NCI-H2107 (cell line): ENCODE results near the gene NDUFS2.

Experiments used
- DNase-seq: peaks from one replicate; lab custom pipeline; 2025; lab: John Stamatoyannopoulos, UW

NDUFS2 gene

DNA sequence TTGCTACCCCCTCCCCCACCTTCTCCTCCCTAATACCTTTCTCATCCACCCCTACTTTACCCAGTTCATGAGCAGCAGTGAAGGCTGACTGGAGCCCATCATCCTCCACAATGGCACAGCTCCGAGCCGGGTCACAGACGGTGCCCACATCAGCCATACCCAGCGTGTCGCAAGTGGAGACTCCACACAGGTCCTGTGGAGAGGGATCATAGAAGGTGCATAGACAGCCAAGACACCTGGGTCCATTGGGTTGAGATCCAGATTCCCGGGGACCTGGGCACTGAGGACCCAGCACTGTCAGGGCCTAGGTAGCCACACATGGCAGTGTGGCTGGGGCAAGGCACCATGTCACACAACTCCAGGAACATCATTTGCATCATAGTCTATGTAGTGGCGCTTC lies 6.1 kb upstream of the NDUFS2 start:
- DNase-seq, result no peak

DNA sequence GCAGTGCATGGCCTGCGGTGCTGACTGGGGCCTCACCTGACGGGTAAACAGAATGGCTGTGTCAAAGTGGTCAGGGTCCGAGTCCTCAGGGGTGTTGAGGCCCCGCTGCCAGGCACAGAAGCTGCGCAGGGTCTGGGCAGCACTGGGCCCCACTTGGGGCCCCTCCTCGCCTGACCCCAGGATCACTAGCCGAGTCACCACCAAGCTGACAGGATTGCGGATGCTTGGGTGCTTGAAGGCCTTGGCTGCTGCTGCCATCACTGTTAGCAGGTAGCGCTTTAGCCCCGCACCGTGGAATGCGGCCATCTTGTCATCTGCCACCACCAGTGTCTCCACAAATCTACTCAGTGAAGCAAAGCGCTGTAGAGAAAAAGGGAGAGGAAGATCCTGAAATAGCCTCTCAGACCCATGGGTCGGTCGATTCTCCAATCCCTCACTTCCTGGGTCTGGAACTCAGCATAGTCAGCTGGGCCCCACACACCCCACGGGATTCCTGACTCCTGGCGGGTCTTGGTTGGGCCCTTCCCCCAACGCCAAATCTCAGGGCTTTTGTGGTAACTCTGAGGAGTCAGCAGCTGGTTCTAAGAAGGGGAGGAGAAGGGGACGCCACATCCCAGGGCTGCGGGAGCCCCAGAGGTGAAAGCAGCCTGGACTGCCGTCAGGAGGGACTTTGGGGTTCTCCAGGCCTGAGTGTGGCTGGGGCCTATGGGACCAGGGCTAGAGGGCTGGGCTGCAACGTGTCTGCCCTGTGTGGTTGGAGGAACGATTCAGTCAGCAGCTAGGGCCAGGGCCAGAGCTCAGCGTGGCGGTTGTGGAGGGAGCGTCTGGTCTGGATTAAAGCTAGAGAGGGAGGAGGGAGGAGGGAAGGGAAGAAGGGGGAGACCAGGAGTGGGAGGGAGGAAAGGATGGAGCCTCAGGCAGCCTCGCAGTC lies 5.4 kb upstream of the NDUFS2 start:
- no peak for DNase-seq

DNA sequence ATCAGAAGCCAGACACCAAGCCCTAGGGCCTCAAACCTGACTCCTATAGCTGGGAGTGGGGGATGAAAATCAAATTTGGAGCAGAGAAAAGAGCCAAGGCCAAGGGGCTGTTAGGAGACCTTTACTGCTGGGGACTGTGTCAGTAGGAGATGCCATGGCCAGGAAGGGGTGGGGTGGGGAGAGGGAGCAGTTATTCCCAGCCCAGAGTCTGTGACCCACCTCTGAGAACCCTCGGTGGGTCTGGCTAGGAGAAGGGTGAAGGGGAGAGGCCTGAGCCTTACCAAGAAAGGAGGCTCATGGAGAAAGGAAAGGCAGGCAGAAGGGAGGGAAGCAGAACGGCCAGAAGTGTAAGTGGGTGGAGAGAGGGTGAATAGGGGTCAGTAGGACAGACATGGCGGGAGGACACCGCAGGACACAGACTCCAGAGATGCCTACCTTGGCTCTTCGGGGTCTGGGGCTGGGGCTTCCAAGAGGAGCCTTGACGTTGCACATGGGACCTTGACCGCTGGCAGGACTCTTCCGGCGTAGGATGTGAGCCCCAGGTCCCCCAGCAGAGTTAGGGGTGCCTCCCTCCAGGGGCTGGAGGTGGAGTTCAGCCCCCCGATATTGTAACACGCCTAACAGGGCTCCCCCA lies 4.5 kb upstream of the NDUFS2 start:
- no peak for DNase-seq

DNA sequence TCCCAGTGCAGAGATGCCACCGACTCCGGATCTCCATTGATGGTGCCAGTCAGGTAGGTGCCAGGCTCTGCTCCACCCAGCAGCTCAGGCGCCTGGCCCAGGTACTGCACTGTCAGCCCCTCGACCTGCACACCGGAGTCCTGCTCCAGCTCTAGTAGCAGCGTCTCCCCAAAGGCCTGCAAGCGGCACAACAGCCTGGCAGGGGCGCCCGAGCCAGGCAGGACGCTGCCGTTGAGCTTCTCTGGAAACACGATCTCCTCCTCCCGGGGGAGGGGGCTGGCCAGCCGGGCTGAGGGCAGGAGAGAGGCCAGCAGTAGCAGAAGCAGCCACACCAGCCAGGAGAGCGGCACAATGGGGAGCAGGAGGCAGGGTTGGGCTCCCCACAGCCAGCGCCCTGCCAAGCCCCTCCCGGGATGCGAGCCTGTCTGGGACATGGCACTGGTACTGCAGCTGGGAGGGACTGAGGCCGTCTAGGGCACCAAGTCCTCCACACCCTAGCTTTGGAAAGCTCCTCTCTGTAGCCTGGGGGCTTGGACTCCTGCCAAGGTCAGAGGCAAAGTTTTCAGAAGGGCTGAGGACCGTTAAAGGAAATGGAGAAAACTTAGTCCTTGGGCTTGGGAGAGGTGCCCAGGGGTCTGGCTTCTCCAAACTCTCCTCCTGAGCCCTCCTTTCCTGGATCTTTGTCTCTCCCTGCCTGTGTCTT lies 3.8 kb upstream of the NDUFS2 start:
- DNase-seq, result no peak

DNA sequence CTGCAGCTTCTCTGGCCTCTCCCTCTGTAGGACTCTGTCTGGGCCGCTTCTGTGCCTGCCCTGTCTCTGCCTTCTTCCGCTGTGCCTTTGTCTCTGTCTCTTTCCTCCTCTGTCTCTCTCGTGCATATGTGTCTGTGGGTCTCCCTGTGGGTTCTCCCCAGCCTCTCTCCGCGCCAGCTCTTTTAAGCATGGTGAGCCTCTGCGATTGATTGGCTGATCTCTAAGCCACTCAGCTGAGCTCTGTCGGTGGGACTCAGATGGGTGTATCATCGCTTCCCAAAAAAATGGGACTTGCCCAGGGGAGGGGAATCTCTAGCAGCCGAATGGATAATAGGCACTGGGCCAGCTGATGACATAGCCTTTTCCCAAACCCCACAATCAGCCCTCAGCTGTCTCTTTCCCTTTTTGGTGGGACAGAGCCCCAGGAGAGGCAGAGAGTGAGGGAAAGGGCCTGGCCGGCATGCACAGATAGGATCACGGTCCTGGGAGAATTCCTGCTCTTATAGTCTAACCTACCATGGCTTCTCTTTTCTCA lies 3.2 kb upstream of the NDUFS2 start, which contains the start of gene ADAMTS4:
Gene ADAMTS4, minus strand, starts transcription at position 158 of the 535 bp plus-strand sequence. CDS start 427 bp downstream, outside the sequence.
- DNase-seq, result no peak

DNA sequence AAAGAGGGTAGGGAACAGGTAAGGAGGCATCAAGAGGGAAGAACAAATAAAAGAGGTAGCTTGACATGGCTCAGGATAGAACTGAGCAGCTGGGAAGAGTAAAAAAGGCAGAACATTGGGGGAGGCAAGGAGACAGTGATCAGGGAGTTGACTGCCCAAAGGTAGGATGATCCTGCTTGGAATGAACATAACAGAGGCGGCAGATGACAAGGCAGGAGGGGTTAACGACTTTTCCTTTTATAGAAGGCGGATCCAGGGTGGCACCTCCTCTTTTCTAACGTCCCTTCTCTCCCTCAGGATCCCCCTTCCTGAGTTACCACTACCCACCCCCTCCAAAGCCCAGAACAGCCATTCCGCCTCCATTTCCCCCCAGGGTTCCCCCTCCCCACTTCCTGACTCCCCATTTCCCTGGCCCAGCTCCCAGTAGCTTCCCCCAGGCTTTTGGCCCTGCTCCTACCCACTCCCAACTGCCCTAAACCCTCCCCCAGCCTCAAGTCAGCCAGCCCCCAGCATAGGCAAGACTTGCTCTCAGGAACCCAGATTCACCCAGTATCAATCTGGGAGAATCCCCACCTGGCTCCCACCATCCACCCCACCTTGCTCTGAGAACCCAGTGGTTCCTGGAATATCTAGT lies 2.5 kb upstream of the NDUFS2 start:
- DNase-seq, result no peak

DNA sequence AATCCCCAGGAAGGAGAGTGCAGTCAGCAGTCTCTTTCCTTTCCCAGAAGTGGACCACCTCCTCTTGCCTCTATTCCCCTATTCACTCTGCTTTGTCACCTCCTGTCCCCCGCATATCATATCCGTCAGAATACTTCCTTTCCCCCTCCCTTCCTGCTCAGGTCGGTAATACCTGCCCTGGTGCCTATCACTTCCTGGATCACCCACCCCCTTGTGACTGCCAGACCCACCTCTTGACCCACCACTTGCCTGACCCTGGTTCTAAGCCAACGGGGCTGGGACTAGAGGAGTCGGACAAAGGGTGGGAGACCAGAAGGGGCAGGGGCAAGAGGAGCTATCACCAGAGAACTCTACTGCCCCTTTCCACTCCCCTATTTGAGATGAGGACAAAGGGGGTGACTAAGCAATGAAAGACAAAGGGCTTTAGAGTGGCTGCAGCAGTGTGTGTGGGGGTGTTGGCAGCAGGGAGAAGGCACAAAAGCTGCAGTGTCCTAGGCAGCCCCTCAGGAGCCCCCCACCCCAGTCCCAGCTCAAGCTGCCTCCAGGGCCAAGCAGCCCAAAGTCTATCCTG lies 1.7 kb upstream of the NDUFS2 start:
- DNase-seq, result no peak

DNA sequence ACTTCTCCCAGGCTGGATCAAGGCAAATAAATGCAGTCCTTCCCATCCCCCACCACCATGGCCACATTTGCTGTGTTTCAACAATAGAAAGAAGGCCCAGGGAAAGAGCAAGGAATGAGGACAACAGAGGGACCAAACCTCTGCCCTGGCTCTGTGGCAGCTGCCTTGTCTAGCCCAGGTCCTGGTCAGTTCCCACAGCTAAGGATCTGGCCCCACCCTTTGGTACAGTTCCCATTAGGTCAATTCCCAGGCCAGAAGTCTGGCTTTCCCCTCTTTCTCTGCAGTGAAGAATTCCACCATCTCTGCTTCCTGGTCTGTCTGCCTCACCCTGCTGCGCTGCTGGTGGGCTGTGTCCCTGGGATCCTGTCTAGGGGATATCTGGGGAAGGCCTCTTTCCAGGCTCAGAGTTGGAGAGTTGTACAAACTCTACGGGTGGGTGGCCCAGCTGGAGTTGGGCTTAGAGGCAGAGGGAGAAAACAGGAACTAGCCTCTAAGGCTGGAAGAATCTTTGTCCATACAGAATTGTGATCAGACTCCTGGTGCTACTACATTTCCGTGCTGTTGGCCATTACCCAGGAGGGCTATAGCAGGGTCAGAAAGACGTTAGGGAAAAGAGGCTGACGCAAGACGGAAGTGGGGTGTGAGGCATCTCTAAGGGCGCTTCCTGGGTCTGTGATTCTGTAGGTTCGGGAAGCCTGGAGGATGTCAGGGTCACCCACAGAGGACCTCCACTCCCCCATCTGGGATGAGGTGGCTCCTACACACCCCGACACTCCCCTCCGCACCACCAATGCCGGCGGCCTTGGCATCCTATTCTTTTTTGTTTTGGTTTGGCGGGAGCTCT lies 953 bp upstream of the NDUFS2 start:
- no peak for DNase-seq

DNA sequence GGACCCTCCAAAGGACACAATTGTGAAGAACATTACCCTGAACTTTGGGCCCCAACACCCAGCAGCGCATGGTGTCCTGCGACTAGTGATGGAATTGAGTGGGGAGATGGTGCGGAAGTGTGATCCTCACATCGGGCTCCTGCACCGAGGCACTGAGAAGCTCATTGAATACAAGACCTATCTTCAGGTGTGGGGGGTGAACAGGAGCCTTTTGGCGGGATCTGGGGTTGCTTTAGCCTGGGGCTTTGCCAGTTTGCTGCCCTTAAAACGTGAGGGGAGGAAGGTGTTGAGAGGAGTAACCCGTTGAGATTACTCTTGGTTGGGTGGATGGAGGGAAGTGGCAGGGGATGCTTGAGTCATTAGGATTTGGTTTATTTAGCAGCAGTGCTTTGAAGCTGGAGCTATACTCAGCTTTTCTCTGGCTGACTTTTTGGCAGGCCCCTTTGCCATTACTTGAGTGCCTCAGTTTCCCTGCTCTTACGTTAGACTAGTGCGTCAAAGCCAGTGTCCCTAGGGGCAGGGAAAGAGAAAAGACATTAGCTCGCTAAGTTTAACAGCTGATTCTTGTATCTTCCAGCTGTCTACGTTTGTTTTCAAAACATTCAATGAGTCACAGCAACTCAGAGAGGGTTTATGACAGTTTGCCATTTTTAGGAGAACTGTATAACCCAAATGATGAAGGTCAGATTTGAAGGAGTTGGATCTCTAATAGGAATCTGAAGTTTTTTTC lies 4.4 kb downstream of the NDUFS2 start:
- DNase-seq, result no peak

DNA sequence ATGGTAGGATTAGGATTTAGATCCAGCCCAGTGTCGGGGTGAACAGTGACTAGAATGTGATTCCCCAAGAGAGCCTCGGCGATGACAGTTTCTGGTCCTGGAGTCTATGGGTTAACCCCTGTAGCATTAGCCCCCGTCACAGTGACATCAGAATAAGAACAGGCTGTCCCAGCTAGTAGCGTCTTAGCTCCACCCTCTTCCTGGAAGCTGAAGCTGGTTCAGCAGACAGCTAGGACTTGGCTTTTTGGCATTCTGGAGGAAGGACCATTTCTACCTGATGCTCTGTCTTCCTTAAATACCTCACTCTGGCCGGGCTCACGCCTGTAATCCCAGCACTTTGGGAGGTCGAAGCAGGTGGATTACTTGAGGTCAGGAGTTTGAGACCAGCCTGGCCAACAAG lies 5.0 kb downstream of the NDUFS2 start:
- no peak for DNase-seq

DNA sequence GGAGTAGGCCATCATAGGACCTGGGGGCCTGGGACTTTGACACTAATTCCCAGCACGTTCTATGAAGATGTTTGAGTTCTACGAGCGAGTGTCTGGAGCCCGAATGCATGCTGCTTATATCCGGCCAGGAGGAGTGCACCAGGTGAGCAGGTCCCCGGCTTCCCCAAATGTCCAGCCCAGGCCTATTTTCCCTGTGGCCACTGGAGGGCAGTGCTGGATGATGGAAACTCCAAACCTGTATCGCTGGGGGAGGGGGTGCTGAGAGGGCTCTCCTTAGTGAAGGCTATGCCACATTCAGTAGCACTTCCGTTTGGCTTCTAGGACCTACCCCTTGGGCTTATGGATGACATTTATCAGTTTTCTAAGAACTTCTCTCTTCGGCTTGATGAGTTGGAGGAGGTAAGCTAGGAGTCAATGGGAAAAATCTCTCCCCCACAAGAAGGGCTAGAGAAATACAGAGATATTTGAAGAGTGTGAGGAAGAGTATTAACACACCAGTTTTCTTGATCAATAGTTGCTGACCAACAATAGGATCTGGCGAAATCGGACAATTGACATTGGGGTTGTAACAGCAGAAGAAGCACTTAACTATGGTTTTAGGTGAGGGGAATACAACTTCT lies 7.7 kb downstream of the NDUFS2 start:
- peak; percentile 82 for DNase-seq

DNA sequence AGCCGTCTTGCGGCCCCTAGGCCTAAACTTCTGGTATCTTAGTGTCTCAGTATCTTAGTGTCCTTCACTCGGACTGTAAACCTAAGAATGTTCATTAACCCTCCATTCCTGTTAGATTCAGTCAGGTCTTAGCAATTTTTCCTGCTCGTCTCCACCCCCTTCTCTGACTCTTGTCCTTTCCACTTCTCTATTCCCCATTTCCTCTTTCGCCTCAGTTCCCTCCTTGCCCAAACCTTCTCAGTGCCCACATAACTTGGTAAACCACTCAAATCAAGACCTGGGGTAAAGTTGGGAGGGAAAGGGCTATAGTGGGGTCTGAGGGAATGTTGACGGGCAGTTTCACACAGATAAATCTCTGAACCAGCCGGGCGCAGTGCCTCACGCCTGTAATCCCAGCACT lies 12.2 kb downstream of the NDUFS2 start:
- DNase-seq, result no peak

DNA sequence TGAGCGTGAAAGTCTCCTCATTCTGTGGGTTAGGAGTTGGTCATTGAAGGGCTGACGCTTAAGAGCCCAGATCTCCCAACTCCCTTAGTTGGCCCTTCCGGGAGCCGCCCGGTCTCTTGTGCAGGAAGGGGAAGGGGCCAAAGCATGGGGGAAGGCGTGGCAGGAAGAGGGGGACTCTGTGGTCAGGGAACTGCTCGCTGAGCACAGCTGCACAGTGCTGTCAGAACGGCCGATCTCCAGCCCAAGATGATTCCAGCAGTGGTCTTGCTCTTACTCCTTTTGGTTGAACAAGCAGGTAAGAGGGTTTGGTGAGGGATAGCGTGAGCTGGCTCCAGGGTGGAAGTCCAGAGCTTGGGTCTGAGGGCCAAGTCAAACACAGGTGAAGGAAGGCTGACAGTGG lies 12.9 kb downstream of the NDUFS2 start, which contains the start of gene FCER1G:
Gene FCER1G, plus strand, starts transcription at position 220 of the 400 bp plus-strand sequence. Its CDS starts 27 bp downstream, at position 247.
- no peak for DNase-seq

DNA sequence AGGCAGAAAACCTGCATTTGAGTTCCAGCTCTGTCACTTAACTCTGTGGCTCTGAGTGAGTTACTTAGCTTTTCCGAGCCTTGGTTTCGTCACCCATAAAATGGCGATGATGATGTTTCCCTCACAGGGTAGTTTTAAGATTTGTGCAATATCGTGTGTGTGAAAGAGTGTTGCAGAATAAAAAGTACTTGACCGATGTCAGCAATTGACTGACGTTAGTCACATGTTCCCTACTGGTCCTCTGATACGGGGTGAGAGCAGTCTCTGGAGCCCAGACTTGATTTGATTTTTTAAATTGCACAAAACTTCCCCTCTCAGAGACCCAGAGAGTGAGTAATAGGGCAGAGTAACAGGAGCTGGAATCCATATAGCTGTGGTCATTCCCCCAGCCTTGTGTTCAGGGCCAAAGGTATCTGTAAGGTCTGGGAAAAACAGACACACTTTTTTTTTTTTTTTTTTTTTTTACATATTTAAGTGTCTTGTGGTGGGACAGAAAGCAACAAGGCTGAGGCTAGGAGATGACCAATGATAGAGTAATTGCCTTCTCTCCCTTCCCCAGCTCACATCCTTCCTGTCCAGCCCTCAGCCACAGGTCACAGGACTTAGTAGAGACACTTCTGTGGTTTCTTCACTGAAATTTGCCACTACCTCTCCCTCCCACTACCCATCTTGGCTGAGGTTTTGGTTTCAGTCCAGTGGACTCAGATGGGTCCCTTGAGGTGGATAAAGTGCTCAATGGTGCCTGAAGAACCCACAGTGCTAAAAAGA lies 15.0 kb downstream of the NDUFS2 start:
- no peak for DNase-seq

DNA sequence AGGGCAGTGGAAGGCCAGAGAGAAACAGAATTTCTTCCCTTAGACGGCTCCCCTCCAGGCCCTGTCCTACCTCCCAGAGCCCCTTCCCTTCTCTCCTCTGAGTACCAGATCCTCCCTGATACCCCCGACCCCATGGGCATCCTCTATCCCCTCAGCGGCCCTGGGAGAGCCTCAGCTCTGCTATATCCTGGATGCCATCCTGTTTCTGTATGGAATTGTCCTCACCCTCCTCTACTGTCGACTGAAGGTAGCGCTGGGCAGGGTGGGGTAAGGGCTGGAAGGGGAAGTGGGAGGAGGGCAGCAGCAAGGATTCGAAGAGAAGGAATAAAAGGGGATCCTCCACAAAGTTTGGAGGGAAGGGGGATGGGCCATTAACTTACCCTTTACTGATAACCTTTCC lies 15.7 kb downstream of the NDUFS2 start:
- no peak for DNase-seq

DNA sequence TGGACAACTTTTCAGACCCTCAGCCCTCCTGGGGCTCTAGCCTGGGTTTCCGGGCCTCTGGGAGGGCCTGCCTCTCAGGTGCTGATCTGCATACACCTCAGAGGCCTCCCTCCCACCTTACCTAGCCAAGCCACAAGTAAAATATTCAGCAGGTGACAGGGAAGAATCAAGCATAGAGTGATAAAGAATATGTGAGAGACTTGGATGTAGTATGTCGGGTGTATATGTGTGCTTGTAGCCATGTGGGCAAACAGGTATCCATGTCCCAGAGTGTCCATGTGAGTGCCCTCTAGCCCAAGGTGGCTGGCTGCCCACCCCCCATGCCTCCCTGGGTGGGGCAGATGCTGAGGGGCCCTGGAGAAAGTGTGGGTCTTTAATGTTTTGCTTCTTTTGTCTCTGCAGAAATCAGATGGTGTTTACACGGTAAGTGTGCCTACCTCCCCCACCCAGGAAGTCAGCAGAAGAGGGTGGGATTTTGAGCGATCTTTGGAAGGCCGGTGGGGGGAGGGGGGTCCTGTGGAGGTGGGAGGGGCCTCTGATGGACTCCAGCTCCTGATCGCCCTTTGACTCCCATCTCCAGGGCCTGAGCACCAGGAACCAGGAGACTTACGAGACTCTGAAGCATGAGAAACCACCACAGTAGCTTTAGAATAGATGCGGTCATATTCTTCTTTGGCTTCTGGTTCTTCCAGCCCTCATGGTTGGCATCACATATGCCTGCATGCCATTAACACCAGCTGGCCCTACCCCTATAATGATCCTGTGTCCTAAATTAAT lies 16.3 kb downstream of the NDUFS2 start:
- DNase-seq, result no peak

DNA sequence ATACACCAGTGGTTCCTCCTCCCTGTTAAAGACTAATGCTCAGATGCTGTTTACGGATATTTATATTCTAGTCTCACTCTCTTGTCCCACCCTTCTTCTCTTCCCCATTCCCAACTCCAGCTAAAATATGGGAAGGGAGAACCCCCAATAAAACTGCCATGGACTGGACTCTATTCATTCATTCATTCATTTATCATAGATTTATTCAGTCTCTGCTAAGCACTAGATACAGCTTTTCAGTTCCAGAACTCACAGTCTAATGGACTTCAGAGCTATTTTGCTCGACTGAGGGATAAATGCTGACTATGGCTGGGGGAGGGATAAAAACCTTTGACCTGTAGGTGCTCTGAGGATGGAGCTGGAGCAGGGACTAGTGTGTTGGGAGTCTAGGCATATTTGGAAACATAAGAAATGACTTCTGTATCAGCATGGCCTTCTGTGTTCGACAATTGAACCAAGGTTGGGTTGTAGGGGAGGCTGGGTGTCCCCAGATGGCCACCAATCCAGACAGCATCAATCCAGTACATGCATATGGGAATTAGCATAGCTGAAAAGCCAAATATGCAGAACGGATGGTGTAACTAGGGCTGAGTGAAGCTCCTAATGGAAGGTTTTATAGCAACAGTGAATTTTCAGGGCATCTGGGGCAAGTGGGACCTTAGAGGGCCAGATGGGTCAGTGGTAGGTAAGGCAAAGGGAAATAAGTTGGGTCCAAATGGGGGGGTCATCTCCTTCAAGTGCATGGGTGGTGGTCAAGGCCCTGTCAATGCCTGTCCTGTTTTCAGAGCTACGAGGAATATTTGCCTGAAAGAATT lies 17.1 kb downstream of the NDUFS2 start:
- no peak for DNase-seq
